22Rv1 (cell line): ENCODE measurements around the gene ACSF3.
"Not testable (repeated sequence)": the region's sequence is repeated elsewhere in the genome, so short reads cannot be mapped to it uniquely, and the experiment has no call there.

ENCODE experiments used
- CTCF ChIP-seq: fragments of 450-650 bp; IDR thresholded peaks from 2 replicates; pipeline ENCODE4 v1.5.1; 2017; ENCODE audit warnings: mild to moderate bottlenecking
- ZFX ChIP-seq: fragments of 450-650 bp; IDR thresholded peaks from 2 replicates; pipeline ENCODE4 v1.6.1; 2017; ENCODE audit warnings: antibody characterized with exemption, borderline replicate concordance

GRCh38 chr16:89068814-89069616 lies 24.6 kb upstream of the ACSF3 start:
- not testable (repeated sequence) for TF ChIP-seq CTCF, ZFX
